Transverse colon (tissue), 4 donors: ENCODE measurements around the gene SLF2. TPM values are rescaled to one million over a fixed set of nuclear protein-coding genes. Genes with fewer than 3 reads are reported as not detected.

Source experiments
- DNase-seq: peaks from one replicate; pipeline ENCODE4 v3.0.0-alpha.2; 2019
- H3K27ac ChIP-seq, 4 donors: fragments of 200-600 bp; sonication (generic); 2 replicates each; pipeline ENCODE4 v1.5.1; 2016 to 2018; ENCODE audit warnings: inconsistent platforms in 4 of 4
- H3K27me3 ChIP-seq: fragments of 200-600 bp; sonication (generic); 2 replicates; pipeline ENCODE4 v1.5.1; 2017; ENCODE audit warnings: inconsistent platforms
- H3K36me3 ChIP-seq, 4 donors: fragments of 200-600 bp; sonication (generic); 2 replicates each; pipeline ENCODE4 v1.5.1; 2017 to 2019; ENCODE audit warnings: inconsistent platforms in 4 of 4
- H3K4me1 ChIP-seq, 4 donors: fragments of 200-600 bp; sonication (generic); 2 replicates each; pipeline ENCODE4 v1.5.1; 2017 to 2020; ENCODE audit warnings: inconsistent platforms in 4 of 4
- H3K4me3 ChIP-seq, 4 donors: fragments of 200-600 bp; sonication (generic); 1 replicate in 1 of 4; 2 replicates in 3 of 4; pipeline versions ENCODE4 v1.5.1 to v1.6.1; 2017 to 2019; ENCODE audit warnings: inconsistent platforms in 4 of 4
- H3K9me3 ChIP-seq, 2 donors: fragments of 200-600 bp; sonication (generic); 2 replicates each; pipeline ENCODE4 v1.5.1; 2017 to 2019; ENCODE audit warnings: inconsistent platforms in 2 of 2
- EP300 ChIP-seq: sonication (generic); formaldehyde crosslinking; IDR thresholded peaks from one replicate; pipeline ENCODE4 v1.6.1; 2017; ENCODE audit warnings: antibody characterized with exemption, low read depth
- POLR2A ChIP-seq: fragments of 450-650 bp; IDR thresholded peaks from one replicate; pipeline ENCODE4 v1.6.1; 2016; ENCODE audit warnings: antibody characterized with exemption, mild to moderate bottlenecking, moderate library complexity
- POLR2AphosphoS5 ChIP-seq, 3 donors: sonication (generic); formaldehyde crosslinking; IDR thresholded peaks; one replicate each; pipeline ENCODE4 v1.6.1; 2016; ENCODE audit warnings: antibody characterized with exemption in 3 of 3
- WGBS, 2 donors: methylation state at CpG; one replicate each; pipeline ENCODE4 v1.1.5; 2018; ENCODE audit warnings: low coverage in 1 of 2; 5-methylcytosine and 5-hydroxymethylcytosine counted together
- in situ Hi-C, 4 donors: fragments of 200-750 bp; cut with MboI; loops; one replicate each; pipeline versions ENCODE4 v1.15.0 to v1.15.1; 2017; ENCODE audit warnings: low sequenced_read_pairs in 3 of 4, low pct_ligation_motif_present in 1 of 4, low pct_unique_long_range_greater_than_20kb in 1 of 4
- intact Hi-C: fragments of 100-400 bp; cut with DNase I; formaldehyde crosslinking; loops from one replicate; pipeline ENCODE4 v1.15.1; 2023; ENCODE audit warnings: low total_unique reads
- total RNA-seq, 4 donors: library from RNA; depleted of rRNA; stranded (reverse); fragments of >200 nt; gene quantifications; one replicate each; pipeline ENCODE4 v1.1.0, GENCODE V29; 2016
- TF ChIP-seq, protein P1 (sequence below), 5 experiments: fragments of 200-600 bp in 3 of 5; fragments of 450-650 bp in 2 of 5; sonication (generic) in 3 of 5; IDR thresholded peaks; 1 replicate in 2 of 5; 2 replicates in 3 of 5; pipeline ENCODE4 v1.5.1; 2016 to 2017; ENCODE audit warnings: antibody characterized with exemption in 5 of 5, inconsistent platforms in 3 of 5, mild to moderate bottlenecking in 2 of 5, moderate library complexity in 1 of 5

SLF2 gene
- total RNA-seq, 4 donors from 2014 or later: 25.4 to 55.1 (median 33.1) TPM

- TF ChIP-seq EP300 (no peak), POLR2AphosphoS5 (IDR thresholded peaks at IDR 0.05) (peak in 1 of 3 donors; percentile 5), POLR2A (no peak)
- TF ChIP-seq, protein P1, sequence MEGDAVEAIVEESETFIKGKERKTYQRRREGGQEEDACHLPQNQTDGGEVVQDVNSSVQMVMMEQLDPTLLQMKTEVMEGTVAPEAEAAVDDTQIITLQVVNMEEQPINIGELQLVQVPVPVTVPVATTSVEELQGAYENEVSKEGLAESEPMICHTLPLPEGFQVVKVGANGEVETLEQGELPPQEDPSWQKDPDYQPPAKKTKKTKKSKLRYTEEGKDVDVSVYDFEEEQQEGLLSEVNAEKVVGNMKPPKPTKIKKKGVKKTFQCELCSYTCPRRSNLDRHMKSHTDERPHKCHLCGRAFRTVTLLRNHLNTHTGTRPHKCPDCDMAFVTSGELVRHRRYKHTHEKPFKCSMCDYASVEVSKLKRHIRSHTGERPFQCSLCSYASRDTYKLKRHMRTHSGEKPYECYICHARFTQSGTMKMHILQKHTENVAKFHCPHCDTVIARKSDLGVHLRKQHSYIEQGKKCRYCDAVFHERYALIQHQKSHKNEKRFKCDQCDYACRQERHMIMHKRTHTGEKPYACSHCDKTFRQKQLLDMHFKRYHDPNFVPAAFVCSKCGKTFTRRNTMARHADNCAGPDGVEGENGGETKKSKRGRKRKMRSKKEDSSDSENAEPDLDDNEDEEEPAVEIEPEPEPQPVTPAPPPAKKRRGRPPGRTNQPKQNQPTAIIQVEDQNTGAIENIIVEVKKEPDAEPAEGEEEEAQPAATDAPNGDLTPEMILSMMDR (IDR thresholded peaks at IDR 0.05): no peak
- intact Hi-C loops (no loop called here), in situ Hi-C loops (no loop called here)
- Histone ChIP-seq H3K4me1 (peaks cover 14 to 49% (median 44%) of the 10 kb centered on the region in 4 donors), H3K27me3 (no peaks in the 10 kb centered on the region), H3K36me3 (peaks cover 0 to under 1% (median under 1%) of the 10 kb centered on the region in 4 donors), H3K4me3 (peak overlapping the region; percentile 46 to 77 (median 67)), H3K27ac (peak overlapping the region; percentile 94 to 98 (median 97)), H3K9me3 (no peaks in the 10 kb centered on the region)
- 3 to 4% methylated on average over 6 to 25 of the region's 25 CpGs for WGBS, 2 donors
- DNase-seq: peak; percentile 90
Measured at GRCh38 chr10:100998183-100998990, 85.6 kb downstream of the SLF2 start.

- 1% methylated on average over 48 of the region's 83 CpGs; no CpG with 5 or more reads in 1 of the 2 donors for WGBS, 2 donors
- intact Hi-C loops: no loop called here
Measured at GRCh38 chr10:100998991-100999741, 86.4 kb downstream of the SLF2 start.

DNA sequence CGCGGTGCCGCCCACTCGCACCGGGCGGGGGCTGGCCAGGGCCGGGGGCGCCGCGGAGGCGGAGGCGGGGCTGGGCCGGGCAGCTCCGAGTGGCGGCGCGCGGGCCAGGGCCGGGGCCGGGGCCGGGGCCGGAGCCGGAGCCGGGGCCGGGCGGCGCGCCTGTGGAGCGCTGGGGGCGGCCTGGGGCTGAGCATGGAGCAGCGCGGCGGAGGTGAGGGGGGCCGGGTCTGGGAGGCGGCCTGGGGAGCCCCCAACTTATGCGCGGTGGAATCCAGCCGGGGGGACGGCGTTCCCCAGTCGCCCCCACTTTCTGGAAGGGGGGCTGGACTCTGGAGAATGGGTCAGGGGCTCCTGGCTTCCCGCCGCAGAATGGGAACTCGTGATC is 87.0 kb downstream of the SLF2 start, which contains the start of gene LZTS2:
Gene LZTS2 (plus strand): TSS at position 67 of the 385 bp plus-strand sequence. CDS start 2,731 bp downstream, outside the sequence.
- TF ChIP-seq POLR2A: no peak
- TF ChIP-seq EP300: no peak
- TF ChIP-seq POLR2AphosphoS5 (IDR thresholded peaks at IDR 0.05): no peak
- TF ChIP-seq, protein P1 (IDR thresholded peaks at IDR 0.05): no peak
- Histone ChIP-seq H3K27ac (peak within 1 kb of the TSS; percentile 94 to 98 (median 97)), H3K4me3 (peak within 1 kb of the TSS; percentile 66 to 77 (median 72)), H3K9me3 (no peaks in the 10 kb centered on the region), H3K27me3 (no peaks in the 10 kb centered on the region), H3K36me3 (peaks cover 0 to 9% (median 0%) of the 10 kb centered on the region in 4 donors), H3K4me1 (peaks cover 14 to 49% (median 44%) of the 10 kb centered on the region in 4 donors)
- 7% methylated on average over 22 of the region's 44 CpGs; no CpG with 5 or more reads in 1 of the 2 donors for WGBS, 2 donors
- no peak for DNase-seq
- in situ Hi-C loops: no loop called here
- intact Hi-C loops: no loop called here

More at GRCh38 chr10:100998991-100999741, 86.4 kb downstream of the SLF2 start:
- TF ChIP-seq POLR2A (peak; percentile 76), EP300 (no peak), POLR2AphosphoS5 (IDR thresholded peaks at IDR 0.05) (peak; percentile 64 to 88 (median 88))
- TF ChIP-seq, protein P1 (IDR thresholded peaks at IDR 0.05): peak; percentile 96 to 99 (median 98)
- H3K4me1 ChIP-seq: peaks cover 14 to 49% (median 44%) of the 10 kb centered on the region in 4 donors
- H3K36me3 ChIP-seq: peaks cover 0 to 8% (median 0%) of the 10 kb centered on the region in 4 donors
- H3K27me3 ChIP-seq: no peaks in the 10 kb centered on the region
- DNase-seq: peak; percentile 84
- in situ Hi-C loops: no loop called here
- H3K9me3 ChIP-seq: no peaks in the 10 kb centered on the region
- peak overlapping the region; percentile 94 to 98 (median 97) for H3K27ac ChIP-seq
- H3K4me3 ChIP-seq: peak overlapping the region; percentile 46 to 77 (median 67)
